Tibial artery (tissue), 4 donors: ENCODE measurements around the gene TXNDC12.
"Not testable (repeated sequence)": the region's sequence is repeated elsewhere in the genome, so short reads cannot be mapped to it uniquely, and the experiment has no call there.

Experiments
- DNase-seq, 2 donors: peaks; one replicate each; pipeline ENCODE4 v3.0.0-alpha.2; 2019
- H3K27ac ChIP-seq, 2 donors: fragments of 200-600 bp; sonication (generic) in 1 of 2; 1 replicate in 1 of 2; 2 replicates in 1 of 2; pipeline ENCODE4 v1.5.1; 2018 to 2019; ENCODE audit warnings: mild to moderate bottlenecking in 1 of 2
- H3K27me3 ChIP-seq, 2 donors: fragments of 200-600 bp; sonication (generic) in 1 of 2; one replicate each; pipeline versions ENCODE4 v1.5.1 to v1.6.0; 2016 to 2019
- H3K36me3 ChIP-seq, 3 donors: fragments of 200-600 bp; sonication (generic) in 2 of 3; one replicate each; pipeline ENCODE4 v1.5.1; 2016 to 2019; ENCODE audit warnings: mild to moderate bottlenecking in 2 of 3
- H3K4me1 ChIP-seq, 4 donors: fragments of 200-600 bp; sonication (generic) in 2 of 4; 1 replicate in 3 of 4; 2 replicates in 1 of 4; pipeline ENCODE4 v1.5.1; 2016 to 2019
- H3K4me3 ChIP-seq, 2 donors: fragments of 200-600 bp; sonication (generic) in 1 of 2; 1 replicate in 1 of 2; 2 replicates in 1 of 2; pipeline ENCODE4 v1.5.1; 2018 to 2019; ENCODE audit warnings: mild to moderate bottlenecking in 2 of 2
- H3K9me3 ChIP-seq, 3 donors: fragments of 200-600 bp; sonication (generic) in 1 of 3; one replicate each; pipeline ENCODE4 v1.5.1; 2016 to 2019
- intact Hi-C: fragments of 100-400 bp; cut with DNase I; formaldehyde crosslinking; loops from one replicate; pipeline ENCODE4 v1.15.0; 2023; ENCODE audit warnings: low total_unique reads
- TF ChIP-seq, protein P1 (sequence below), 2 experiments: fragments of 200-600 bp in 1 of 2; fragments of 450-650 bp in 1 of 2; IDR thresholded peaks; one replicate each; pipeline ENCODE4 v1.5.1; 2017 to 2019; ENCODE audit warnings: antibody characterized with exemption in 2 of 2, mild to moderate bottlenecking in 1 of 2, moderate library complexity in 1 of 2

The TXNDC12 gene

DNA sequence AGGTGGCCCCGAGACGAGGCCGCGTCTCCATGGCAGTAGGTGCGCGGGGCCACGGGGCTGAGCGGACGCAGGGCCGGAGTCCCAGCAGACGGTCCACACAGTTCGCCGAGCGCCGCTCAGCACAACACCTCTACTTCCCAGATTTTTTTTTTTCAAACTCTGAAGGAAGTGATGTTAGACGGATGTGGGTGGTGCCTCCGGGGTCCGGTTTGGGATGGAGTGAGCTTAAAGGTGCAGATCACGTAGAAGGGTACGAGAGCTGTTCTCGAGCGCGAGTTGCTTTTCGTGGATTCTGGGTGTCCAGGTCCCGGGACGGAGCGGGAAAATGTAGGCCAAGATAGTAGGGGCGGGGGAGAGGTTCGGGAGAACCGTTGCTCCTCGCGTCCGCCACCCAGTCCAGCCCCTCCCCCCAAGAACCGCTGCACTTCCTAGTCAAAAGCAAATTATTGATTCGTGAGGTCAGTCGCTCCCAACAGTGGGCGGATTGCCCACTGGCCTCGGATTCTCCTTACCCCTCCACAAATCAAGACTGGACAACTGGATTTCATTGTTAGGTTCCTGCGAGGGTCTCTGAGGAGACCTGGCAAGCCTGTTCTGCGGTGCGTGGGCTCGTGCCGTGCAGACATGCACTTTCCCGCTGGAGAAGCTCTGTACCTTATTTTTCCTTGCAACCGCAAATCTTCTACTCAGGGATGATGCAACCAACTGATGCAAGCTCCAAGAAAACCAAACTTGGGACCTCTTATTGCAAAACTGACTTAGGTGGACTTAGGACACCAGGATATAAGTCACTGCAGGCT is at the start of gene TXNDC12:
Gene TXNDC12, minus strand, starts transcription at position 126 of the 800 bp plus-strand sequence. Its CDS starts 95 bp downstream, at position 31.
- Histone ChIP-seq H3K4me1 (peaks cover 0 to 46% (median 31%) of the 10 kb centered on the region in 4 donors), H3K9me3 (no peaks in the 10 kb centered on the region), H3K27me3 (no peaks in the 10 kb centered on the region), H3K27ac (peak within 1 kb of the TSS; percentile 89 to 94), H3K4me3 (peak within 1 kb of the TSS; percentile 87 to 90), H3K36me3 (peaks cover 2 to 24% (median 14%) of the 10 kb centered on the region in 3 donors)
- intact Hi-C loops, result loop anchor here (5.0 to 10.0 kb wide), 2 partner anchors 312 to 1090 kb away; partner anchors contain the start of genes CC2D1B and FAF1
- TF ChIP-seq, protein P1, sequence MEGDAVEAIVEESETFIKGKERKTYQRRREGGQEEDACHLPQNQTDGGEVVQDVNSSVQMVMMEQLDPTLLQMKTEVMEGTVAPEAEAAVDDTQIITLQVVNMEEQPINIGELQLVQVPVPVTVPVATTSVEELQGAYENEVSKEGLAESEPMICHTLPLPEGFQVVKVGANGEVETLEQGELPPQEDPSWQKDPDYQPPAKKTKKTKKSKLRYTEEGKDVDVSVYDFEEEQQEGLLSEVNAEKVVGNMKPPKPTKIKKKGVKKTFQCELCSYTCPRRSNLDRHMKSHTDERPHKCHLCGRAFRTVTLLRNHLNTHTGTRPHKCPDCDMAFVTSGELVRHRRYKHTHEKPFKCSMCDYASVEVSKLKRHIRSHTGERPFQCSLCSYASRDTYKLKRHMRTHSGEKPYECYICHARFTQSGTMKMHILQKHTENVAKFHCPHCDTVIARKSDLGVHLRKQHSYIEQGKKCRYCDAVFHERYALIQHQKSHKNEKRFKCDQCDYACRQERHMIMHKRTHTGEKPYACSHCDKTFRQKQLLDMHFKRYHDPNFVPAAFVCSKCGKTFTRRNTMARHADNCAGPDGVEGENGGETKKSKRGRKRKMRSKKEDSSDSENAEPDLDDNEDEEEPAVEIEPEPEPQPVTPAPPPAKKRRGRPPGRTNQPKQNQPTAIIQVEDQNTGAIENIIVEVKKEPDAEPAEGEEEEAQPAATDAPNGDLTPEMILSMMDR (IDR thresholded peaks at IDR 0.05), result no peak
- DNase-seq, result peak; percentile 89 to 91

DNA sequence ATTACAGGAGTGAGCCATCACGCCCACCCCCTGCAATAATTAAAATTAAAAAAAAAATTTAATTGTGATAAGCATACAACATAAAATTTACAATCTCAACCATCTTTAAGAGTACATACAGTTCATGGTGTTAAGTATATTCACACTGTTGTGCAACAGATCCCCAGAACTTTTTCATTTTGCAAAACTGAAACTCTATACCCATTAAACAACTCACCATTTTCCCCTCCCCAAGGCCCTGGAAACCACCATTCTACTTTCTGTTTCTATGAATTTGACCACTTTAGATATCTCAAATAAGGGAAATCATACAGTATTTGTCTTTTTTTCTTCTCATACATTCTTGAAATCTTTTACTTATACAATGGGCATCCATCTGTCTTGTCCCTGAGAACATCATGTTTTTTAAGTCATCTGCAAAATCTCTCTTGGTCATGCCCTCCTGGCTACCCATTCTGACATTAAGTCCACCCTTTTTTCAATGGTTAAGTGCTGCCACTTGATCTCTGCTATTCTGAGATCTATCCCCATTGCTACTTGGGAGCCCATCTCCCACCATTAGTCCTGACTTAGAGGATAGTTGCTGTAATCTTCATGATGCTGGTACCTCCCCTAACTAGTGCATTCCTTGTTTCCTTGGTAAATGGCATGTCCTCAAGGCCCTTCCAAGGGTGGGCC is 47.5 kb upstream of the TXNDC12 start:
- intact Hi-C loops, result no loop called here
- no peak for DNase-seq
- H3K9me3 ChIP-seq, result no peaks in the 10 kb centered on the region
- TF ChIP-seq, protein P1 (IDR thresholded peaks at IDR 0.05), result no peak
- no peaks in the 10 kb centered on the region for H3K27me3 ChIP-seq
- H3K27ac ChIP-seq, result no peak overlapping the region
- no peaks in the 10 kb centered on the region for H3K36me3 ChIP-seq
- H3K4me3 ChIP-seq, result no peak overlapping the region
- H3K4me1 ChIP-seq, result no peaks in the 10 kb centered on the region

DNA sequence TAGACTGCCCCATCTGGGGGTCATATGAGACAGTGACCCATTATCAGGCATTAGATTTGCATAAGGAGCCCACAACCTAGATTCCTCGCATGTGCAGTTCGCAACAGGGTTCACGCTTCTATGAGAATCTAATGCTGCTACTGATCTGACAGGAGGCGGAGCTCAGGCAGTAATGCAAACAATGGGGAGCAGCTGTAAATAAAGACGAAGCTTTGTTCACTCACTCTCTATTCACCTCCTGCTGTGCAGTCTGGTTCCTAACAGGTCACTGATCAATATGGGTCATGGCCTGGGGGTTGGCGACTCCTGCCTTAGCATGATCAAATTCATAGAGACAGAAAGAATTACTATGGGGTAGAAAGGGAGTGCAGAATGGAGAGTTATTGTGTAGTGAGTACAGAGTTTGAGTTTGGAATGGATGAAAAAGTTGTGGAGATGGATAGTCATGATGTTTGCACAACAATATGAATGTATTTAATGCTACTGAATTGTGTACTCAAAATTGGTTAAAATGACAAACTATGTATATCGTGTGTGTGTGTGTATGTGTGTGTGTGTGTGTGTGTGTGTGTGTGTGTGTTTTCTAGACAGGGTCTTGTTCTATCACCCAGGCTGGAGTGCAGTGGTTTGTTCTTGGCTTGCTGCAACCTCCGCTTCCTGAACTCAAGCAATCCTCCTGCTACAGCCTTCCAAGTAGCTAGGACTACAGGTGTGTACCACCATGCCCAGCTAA is 43.3 kb upstream of the TXNDC12 start:
- Histone ChIP-seq H3K9me3 (no peaks in the 10 kb centered on the region), H3K4me1 (no peaks in the 10 kb centered on the region), H3K36me3 (no peaks in the 10 kb centered on the region), H3K4me3 (no peak overlapping the region), H3K27ac (no peak overlapping the region), H3K27me3 (no peaks in the 10 kb centered on the region)
- no peak for DNase-seq
- TF ChIP-seq, protein P1 (IDR thresholded peaks at IDR 0.05), result no peak
- intact Hi-C loops, result no loop called here

DNA sequence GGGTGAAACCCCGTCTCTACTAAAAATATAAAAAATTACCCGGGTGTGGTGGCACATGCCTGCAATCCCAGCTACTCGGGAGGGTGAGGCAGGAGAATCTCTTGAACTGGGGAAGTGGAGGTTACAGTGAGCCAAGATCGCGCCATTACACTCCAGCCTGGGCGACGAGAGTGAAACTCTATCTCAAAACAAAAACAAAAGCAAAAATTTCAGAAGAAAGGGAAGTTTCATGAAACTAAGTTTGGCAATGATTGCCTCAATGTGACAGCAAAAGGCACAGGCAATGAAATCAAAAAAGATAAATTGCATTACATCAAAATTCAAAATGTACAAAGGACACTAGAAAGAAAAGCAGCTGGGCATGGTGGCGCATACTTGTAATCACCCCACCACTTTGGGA is 41.2 kb upstream of the TXNDC12 start:
- Histone ChIP-seq H3K4me1 (no peaks in the 10 kb centered on the region), H3K9me3 (no peaks in the 10 kb centered on the region), H3K27ac (no peak overlapping the region), H3K4me3 (no peak overlapping the region), H3K27me3 (no peaks in the 10 kb centered on the region), H3K36me3 (peaks cover 6 to 13% (median 7%) of the 10 kb centered on the region in 3 donors)
- no peak for DNase-seq
- intact Hi-C loops, result no loop called here
- TF ChIP-seq, protein P1 (IDR thresholded peaks at IDR 0.05), result no peak

DNA sequence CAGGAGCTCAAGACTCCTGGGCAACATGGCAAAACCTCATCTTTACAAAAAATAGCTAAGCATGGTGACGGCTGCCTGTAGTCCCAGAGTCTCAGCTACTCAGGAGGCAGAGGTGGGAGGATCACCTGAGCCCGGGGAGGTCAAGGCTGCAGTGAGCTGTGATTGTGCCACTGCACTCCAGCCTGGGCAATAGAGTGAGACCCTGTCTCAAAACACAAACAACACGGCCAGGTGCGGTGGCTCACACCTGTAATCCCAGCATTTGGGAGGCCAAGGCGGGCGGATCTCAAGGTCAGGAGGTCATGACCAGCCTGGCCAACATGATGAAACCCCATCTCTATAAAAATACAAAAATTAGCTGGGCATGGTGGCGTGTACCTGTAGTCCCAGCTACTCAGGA is 39.3 kb upstream of the TXNDC12 start:
- H3K27me3 ChIP-seq, H3K4me1 ChIP-seq, H3K9me3 ChIP-seq, intact Hi-C loops, H3K4me3 ChIP-seq, H3K27ac ChIP-seq, DNase-seq: not testable (repeated sequence)
- H3K36me3 ChIP-seq, result peaks cover 13 to 24% (median 23%) of the 10 kb centered on the region in 3 donors

DNA sequence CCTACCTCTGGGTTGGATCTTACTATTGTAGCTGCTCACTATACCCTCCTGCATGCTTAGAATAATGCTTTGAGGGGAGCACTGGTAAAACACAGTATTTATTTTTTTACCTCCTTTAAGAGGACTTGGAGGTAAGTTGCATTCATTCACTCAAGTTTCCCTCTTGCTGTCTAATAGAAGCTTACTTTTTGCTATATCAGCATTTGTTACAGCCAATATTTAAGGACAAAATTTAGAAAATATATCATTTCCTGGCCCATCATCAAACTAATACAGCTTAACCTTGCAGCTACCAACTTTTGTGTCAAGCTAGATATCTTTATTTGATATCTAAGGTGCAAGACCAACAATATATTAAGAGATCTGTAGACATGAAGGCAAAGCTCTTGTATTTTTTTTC is 32.9 kb upstream of the TXNDC12 start:
- H3K27ac ChIP-seq, H3K4me1 ChIP-seq, H3K9me3 ChIP-seq, intact Hi-C loops, H3K4me3 ChIP-seq, H3K27me3 ChIP-seq, DNase-seq: not testable (repeated sequence)
- peaks cover 40 to 60% (median 47%) of the 10 kb centered on the region in 3 donors for H3K36me3 ChIP-seq
